Osteoblast (primary cell): ENCODE data around the gene PLAU. TPM values are rescaled to one million over a fixed set of nuclear protein-coding genes. Genes with fewer than 3 reads are reported as not detected.

ENCODE experiments used
- DNase-seq: peaks from one replicate; pipeline ENCODE4 v3.0.0; 2011; ENCODE audit warnings: low spot score, mixed read lengths; ENCODE audit not compliant: insufficient read length; ENCODE audit errors: missing footprints
- H2AFZ ChIP-seq: 2 replicates; pipeline ENCODE4 v1.6.0; 2011; ENCODE audit warnings: mild to moderate bottlenecking, low read length
- H3K27ac ChIP-seq: 2 replicates; pipeline ENCODE4 v1.5.1; 2011; ENCODE audit warnings: mild to moderate bottlenecking, low read depth, low read length, moderate library complexity
- H3K27me3 ChIP-seq: 2 replicates; pipeline ENCODE4 v1.6.0; 2012; ENCODE audit warnings: mild to moderate bottlenecking, control low read depth, inconsistent platforms, low read length, moderate library complexity; ENCODE audit not compliant: insufficient read depth
- H3K36me3 ChIP-seq: 2 replicates; pipeline ENCODE4 v1.5.1; 2011; ENCODE audit warnings: mild to moderate bottlenecking, low read length, control low read depth, moderate library complexity; ENCODE audit not compliant: insufficient read depth
- H3K4me1 ChIP-seq: 2 replicates; pipeline ENCODE4 v1.5.1; 2011; ENCODE audit warnings: mild to moderate bottlenecking, low read length, control low read depth, moderate library complexity; ENCODE audit not compliant: insufficient read depth
- H3K4me2 ChIP-seq: 2 replicates; pipeline ENCODE4 v1.6.0; 2011; ENCODE audit warnings: mild to moderate bottlenecking, low read length; ENCODE audit not compliant: insufficient read depth
- H3K4me3 ChIP-seq: fragments of 200-600 bp; sonication (generic); 3 replicates; pipeline ENCODE4 v1.5.1; 2012; ENCODE audit warnings: mild to moderate bottlenecking, low read length, inconsistent platforms; ENCODE audit not compliant: insufficient read depth
- H3K79me2 ChIP-seq: 2 replicates; pipeline ENCODE4 v1.6.0; 2012; ENCODE audit warnings: mild to moderate bottlenecking, low read length, control low read depth, inconsistent platforms; ENCODE audit not compliant: insufficient read depth
- H3K9me3 ChIP-seq: 2 replicates; pipeline ENCODE4 v1.5.1; 2011; ENCODE audit warnings: low read depth, low read length, control low read depth
- H4K20me1 ChIP-seq: 2 replicates; pipeline ENCODE4 v1.6.0; 2012; ENCODE audit warnings: mild to moderate bottlenecking, low read length, control low read depth; ENCODE audit not compliant: insufficient read depth
- CTCF ChIP-seq: IDR thresholded peaks from 2 replicates; pipeline ENCODE4 v1.5.1; 2011; ENCODE audit warnings: mild to moderate bottlenecking, low read depth, low read length, moderate library complexity; ENCODE audit errors: extremely low read depth
- total RNA-seq: library from RNA; depleted of rRNA; stranded (reverse); fragments of >200 nt; gene quantifications from 2 replicates; pipeline ENCODE4 v1.2.3, GENCODE V29; 2012

Gene PLAU
- total RNA-seq, 1 donor, result 27.9 TPM

DNA sequence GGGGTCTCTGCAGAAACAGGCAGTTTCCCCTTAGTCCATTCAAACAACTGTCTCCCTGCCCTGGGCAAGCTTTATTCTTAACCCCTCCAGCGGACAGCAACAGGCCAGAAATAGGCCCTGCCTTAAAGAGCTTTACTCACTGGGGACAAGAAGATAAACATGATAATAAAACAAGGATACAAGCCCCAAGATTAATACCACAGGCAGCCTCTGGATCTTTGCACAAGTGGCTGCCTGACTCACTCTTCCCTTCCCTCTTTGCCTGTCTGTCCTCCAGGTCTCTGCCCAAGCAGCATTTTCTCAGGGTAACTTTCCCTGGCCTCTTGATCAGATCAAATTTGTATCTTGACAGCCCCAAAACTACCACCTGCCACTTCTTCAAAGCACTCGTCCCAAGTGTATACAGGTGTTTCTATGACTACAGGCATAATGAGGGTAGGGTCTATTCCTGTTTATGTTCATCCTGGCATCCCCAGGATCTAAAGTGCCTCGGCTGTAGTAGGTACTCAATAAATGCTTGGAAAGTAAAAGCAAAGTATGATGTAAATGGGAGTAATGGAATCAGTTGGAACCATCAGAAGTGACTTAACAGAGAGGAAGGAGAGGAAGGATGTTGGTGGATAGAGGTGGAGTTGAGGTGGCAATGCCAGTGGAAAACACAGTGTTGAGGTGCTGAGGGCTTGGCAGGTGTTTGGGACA is 29.6 kb upstream of the PLAU start:
- Histone ChIP-seq H3K4me3 (no peak overlapping the region), H3K79me2 (no peaks in the 10 kb centered on the region), H3K36me3 (no peaks in the 10 kb centered on the region), H3K27me3 (no peaks in the 10 kb centered on the region), H3K9me3 (no peaks in the 10 kb centered on the region), H3K4me2 (no peak overlapping the region), H3K4me1 (peaks cover 8% of the 10 kb centered on the region), H2AFZ (no peak overlapping the region), H4K20me1 (no peaks in the 10 kb centered on the region), H3K27ac (no peak overlapping the region)
- no peak for TF ChIP-seq CTCF
- DNase-seq, result no peak

DNA sequence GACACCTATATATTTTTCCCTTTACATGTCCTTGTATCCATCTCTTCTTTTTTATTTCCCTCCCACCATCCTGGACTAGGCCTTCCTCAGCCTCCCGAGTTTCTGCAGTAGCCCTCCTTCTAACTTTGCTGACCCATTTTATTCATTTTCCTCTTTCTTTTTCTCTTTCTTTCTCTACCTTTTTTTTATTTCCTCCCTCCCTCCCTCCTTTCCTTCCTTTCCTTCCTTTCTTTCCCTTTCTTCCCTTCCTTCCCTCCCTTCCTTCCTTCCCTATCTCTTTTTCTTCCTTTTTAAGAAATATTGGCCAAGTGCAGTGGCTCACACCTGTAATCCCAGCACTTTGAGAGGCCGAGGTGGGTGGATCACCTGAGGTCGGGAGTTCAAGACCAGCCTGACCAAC is 26.9 kb upstream of the PLAU start:
- Histone ChIP-seq H3K4me3 (no peak overlapping the region), H4K20me1 (no peaks in the 10 kb centered on the region), H3K4me1 (peaks cover 30% of the 10 kb centered on the region), H3K27me3 (no peaks in the 10 kb centered on the region), H3K36me3 (no peaks in the 10 kb centered on the region), H2AFZ (no peak overlapping the region), H3K27ac (no peak overlapping the region), H3K9me3 (no peaks in the 10 kb centered on the region), H3K79me2 (no peaks in the 10 kb centered on the region), H3K4me2 (no peak overlapping the region)
- no peak for DNase-seq
- no peak for TF ChIP-seq CTCF

DNA sequence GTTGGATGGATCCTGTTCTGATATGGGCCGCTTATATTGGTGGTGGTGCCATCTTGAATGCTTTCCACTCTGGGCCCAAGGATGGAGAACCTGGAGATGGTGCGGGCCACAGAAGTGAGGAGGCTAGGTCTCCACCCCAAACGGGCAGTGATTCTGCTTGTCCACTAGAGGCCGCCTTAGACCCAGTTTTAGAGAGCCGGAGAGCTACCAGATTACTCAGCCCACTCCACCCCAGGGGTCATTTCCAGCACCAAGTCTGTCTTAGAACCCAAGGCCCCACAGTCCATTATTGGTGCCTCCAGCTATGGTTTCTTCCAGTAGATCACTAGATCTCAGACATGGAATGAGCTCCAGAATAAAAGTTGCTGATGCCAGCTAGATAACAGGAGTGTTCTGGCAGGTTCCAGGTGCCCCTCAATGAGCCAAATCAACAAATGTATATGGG is 24.8 kb upstream of the PLAU start:
- peak; percentile 95 for TF ChIP-seq CTCF
- H3K4me2 ChIP-seq, result no peak overlapping the region

GRCh38 chr10:73886661-73887293 is 24.2 kb upstream of the PLAU start:
- peak; percentile 38 for DNase-seq
- Histone ChIP-seq H4K20me1 (no peaks in the 10 kb centered on the region), H3K36me3 (no peaks in the 10 kb centered on the region), H3K9me3 (no peaks in the 10 kb centered on the region), H3K27ac (peak overlapping the region; percentile 83), H3K4me2 (peak overlapping the region; percentile 75), H2AFZ (peak overlapping the region; percentile 10), H3K27me3 (no peaks in the 10 kb centered on the region), H3K4me1 (peaks cover 32% of the 10 kb centered on the region), H3K4me3 (peak overlapping the region; percentile 45), H3K79me2 (no peaks in the 10 kb centered on the region)
- no peak for TF ChIP-seq CTCF

More for the DNA sequence above, 24.8 kb upstream of the PLAU start:
- H3K36me3 ChIP-seq, result no peaks in the 10 kb centered on the region
- no peak overlapping the region for H3K4me3 ChIP-seq
- no peaks in the 10 kb centered on the region for H3K27me3 ChIP-seq
- H4K20me1 ChIP-seq, result no peaks in the 10 kb centered on the region
- no peak overlapping the region for H2AFZ ChIP-seq
- peak; percentile 77 for DNase-seq
- peak overlapping the region; percentile 83 for H3K27ac ChIP-seq
- H3K9me3 ChIP-seq, result no peaks in the 10 kb centered on the region
- H3K79me2 ChIP-seq, result no peaks in the 10 kb centered on the region
- H3K4me1 ChIP-seq, result peaks cover 32% of the 10 kb centered on the region
